NCI-H128 (cell line): Measurements from ENCODE around the gene KCTD1.

ENCODE experiments used
- DNase-seq: peaks from one replicate; lab custom pipeline; 2025; ENCODE audit not compliant: unreplicated experiment; lab: John Stamatoyannopoulos, UW

Gene KCTD1

DNA sequence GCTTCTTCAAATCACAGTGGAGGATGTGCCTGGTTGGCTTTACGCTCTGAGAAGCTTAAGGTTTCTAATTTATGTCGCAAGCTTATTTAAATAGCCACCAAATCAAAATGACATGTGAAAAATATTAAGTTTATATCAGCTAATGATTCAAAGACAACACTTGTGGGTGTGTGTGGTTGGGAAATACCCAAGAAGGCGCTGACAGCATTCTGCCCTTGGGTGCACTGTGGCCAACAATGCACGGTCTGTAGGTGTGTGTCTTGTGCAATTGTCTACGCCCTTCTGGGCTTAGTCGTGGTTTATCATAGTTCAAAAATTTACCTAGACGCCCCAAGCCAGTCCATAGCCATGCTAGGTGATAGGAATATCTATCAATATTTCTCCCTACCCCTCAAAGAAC, 60.9 kb downstream of the KCTD1 start:
- DNase-seq, result no peak

DNA sequence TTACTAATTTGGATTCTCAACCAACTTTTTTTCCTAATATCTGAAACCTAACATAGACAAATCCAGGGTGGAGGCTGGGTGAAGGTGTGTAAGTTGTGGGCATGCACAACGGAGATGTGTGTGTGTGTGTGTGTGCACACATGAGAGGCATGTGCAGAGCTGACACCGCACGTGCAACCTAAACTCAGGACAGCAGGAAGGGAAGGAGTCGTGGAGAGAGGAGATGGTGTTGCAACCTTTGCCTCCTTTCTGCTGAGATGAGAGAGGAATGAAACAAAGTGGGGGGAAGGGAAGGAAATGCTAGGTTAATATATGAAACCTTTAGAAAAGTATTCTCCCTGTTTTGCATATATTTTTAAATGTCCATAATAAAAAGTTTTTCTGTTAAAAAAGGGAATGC, 64.7 kb downstream of the KCTD1 start:
- DNase-seq, result no peak

DNA sequence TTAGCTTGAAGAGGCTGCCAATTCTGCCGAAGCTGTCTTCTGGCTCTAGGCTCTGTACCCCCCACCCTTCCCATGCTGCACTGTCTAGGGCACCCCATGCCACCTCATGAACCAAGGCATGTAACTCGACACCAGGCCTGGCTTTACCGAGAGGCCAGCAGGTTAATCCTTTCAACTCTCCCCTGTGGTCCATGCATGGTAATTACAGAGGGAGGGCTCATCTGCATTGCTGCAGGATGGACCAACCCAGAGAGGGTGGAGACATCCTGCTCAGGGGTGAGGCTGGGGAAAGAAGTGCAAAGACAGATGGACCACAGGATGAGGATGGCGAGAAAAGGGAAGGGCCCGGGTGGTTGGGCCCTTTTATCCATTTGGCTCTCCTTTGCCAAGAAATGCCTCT, 65.8 kb downstream of the KCTD1 start:
- no peak for DNase-seq

- no peak for DNase-seq
These were observed 67.2 kb downstream of the KCTD1 start for GRCh38 chr18:26480897-26481795.

DNA sequence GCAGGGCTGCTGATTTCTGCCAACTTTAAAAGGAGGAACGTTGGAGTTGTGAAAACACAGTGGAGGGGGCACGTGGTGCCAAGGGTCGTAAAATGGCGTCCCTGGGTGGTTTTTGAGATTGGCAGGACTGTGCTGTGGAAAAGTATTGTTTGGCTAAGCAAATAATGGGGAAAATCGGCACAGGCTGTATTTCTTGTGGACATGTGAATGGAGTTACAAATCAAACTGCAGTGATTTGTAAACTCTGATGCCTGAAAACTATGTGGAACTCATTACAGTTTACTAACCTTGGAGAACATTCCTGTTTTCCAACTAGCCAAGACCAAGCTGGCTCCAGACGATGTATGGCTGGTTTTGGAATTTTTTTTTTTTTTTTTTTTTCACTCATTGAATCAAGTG, 68.7 kb downstream of the KCTD1 start:
- DNase-seq, result no peak

- DNase-seq, result no peak
These were observed 69.2 kb downstream of the KCTD1 start for GRCh38 chr18:26479065-26479680.

DNA sequence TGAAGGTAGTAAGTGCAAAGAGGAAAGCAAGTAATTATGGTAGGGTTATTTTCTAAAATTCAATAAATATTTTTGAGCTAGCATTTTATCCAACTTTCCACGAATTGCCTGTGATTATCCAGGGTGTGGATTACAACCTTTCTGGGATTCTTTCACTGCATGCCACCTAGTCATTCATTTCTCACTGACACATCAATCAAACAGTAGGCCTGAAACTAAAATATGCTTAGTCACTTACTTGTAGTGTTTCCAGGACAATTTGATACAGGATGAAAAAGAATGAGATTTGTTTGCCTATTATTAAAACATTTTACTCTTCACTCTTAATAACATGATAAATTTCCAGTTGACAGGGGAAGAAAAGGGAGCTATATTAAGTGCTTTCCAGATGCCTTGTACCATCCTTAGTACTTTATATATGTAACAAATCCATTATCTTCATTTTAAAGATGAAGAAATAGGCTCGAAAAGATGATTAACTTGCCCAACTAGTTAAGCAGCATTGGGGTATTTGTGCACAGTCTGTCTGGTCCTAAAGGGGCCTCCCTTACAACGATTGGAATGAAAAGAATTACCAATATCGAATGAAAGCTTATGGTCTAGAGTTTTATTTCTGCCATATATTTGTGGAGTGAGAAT, 70.4 kb downstream of the KCTD1 start:
- no peak for DNase-seq

DNA sequence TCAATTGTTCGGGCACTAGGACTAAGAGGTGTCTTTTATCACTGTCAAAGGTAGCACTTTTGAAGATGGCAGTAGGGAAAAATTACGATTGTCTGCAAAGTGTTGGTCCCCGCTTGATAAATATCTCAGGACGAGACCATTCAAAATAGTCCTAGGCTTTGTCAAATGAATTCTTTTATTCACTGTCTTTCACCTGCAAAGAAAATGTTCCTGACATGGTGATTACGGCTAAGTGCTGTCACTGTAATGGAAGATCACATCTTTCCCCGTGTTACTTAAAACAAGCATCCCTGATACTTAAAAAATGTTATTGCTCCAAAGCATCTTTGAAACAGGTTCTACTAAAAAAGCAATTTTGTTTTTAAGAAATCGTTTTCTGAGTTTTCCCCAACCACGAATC, 71.7 kb downstream of the KCTD1 start:
- DNase-seq, result no peak

- DNase-seq, result no peak
These were observed 73.8 kb downstream of the KCTD1 start for GRCh38 chr18:26474542-26474941.

- DNase-seq, result no peak
These were observed 74.7 kb downstream of the KCTD1 start for GRCh38 chr18:26473672-26474071.

- DNase-seq, result no peak
These were observed 76.5 kb downstream of the KCTD1 start for GRCh38 chr18:26471826-26472225.

DNA sequence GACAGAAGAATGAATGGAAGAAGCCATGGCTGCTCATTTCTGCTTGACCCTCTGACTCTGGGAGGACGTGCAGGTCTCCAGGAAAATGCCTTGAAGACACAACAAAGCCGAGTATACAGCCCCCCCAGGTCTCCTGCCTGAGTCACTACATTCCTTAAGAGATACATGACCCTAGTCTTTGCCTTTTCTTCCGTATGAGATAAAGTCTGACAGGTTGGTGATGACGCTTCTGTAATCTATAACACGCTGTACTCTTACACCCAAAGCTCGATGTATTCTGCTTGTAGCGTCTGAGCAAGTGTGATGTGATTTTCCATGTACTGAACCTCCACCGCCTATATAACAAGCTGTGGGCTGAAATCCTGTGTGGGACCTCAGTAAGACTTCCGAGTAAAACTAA, 77.3 kb downstream of the KCTD1 start:
- DNase-seq, result no peak

DNA sequence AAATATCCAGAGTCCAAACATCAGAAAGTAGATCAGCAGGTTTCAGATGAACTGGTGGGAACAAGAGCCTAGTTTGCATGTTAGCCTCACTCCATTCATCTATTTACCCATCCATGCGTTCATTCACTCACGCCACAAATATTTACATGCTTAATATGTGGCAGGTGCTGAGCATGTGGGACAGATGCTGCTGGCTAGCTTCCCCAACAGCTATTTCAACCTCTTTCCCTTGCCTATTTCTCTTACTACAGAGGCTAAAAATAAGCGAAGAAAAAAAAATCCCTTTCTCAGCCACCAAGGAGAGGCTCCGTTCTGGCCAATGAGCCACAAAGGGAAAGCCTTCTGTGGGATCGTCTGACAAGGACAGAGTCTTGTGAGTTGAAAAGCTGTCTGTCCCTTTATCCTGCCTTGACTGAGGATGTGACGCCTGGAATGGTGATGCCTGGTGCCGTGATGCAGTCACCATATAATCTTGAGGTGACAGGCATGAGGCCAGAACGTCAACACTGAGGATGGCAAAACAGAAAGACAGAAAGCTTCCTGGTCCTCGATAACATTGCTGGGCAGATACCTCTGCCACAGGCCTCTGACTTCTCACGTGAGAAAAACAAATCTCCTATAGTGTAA, 78.2 kb downstream of the KCTD1 start:
- DNase-seq, result peak; percentile 23

DNA sequence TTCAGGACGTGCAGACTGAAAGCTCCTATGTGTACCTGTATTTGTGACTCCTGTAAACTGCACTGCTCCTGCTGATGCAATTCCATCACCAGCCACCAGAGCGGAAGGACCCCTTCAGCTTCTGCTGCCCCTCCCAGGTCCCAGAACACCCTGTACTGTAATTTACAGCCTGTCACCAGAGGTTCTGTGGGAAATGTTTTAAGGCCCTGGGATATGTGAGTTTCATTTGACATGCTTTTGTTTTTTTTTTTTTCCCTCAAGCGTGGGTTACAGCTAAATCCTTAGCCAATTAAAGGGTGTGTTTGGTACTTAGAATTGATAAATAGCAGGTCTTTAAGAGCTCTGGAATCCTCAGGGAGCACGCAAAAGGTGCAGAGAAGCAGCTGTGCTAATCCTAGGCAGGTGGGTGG, 79.4 kb downstream of the KCTD1 start:
- DNase-seq, result peak; percentile 24

DNA sequence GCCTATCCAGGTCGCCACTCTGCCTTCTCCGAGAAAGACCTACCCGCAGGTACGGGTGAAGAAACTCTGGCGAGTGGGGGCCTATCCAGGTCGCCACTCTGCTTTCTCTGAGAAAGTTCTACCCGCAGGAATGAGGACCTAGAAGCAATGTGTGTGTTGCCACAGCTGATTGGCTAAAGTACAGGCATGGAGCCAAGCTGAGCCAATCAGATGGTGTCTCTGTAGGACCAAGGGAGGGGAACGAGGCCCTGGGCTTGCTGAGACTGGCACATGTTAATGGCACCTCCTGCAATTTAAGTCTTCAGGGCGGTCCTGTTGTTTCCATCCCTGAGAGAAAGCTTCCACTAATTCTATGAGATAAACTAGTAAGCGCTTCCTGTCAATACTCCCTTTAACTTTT, 82.3 kb downstream of the KCTD1 start:
- DNase-seq, result no peak

DNA sequence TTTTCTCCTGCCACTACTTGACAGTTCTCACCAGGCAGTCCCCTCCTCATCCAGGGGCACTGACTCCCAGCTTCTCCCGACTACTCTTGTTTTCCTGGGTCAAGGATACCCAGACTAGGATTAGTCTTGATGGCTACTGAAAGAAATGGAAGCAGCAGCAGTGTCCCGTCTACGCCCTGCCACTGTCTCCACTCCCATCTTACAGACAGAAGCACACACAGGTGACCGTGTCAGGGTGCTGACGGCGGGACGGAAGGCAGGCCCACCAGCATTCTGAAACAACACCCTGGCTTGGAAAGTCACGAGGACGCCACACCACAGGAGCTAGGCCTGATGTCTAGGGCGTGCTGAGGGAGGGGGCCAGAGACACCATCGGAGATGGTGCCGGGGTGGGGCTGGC, 82.9 kb downstream of the KCTD1 start:
- DNase-seq, result no peak

DNA sequence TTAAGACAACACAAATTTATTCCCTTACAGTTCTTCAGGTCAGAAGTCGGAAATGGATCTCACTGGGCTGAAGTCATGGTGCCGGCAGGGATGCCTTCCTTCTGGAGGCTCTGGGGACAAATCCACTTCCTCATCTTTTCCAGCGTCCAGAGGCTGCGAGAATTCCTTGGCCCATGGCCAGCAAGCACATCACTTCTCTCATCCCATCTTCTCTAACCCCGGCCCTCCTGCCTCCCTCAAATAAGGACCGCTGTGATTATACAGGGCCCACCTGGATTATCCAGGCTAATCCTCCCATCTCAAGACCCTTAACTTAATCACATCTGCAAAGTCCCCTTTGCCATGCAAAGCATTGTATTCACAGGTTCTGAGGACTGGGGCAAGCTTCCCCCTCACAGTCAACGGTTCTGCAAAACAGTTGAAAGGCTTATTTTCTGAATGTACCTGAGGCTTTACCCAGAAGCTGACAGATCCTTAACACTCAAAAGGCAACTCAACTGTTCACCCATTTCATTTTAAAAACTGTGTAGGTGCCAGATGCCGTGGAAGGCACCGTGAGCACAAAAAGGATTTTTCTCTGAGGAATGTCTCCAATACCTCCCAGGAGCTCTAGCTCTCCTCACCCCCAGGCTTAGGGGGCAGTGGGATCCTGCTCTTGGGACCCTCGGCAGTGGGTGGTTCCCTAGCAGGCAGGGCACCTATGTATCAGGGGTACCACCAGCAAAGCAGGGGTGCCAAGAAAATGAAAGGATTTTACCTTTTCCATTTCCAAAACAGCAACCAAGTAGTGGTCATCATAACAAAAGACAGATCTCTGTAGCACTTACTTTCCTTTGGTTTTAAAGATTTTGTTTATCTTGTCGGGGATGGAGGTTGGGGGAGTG, 84.0 kb downstream of the KCTD1 start:
- no peak for DNase-seq

GRCh38 chr18:26462355-26462754, 86.0 kb downstream of the KCTD1 start:
- DNase-seq, result no peak

- no peak for DNase-seq
These were observed 86.9 kb downstream of the KCTD1 start for GRCh38 chr18:26461405-26461804.

GRCh38 chr18:26460449-26461091, 87.8 kb downstream of the KCTD1 start:
- no peak for DNase-seq
